Type B pancreatic cell (in vitro differentiated cells): ENCODE results near the gene RAP1GAP. TPM values are rescaled to one million over a fixed set of nuclear protein-coding genes. Genes with fewer than 3 reads are reported as not detected.

Experiments
- DNase-seq: peaks from one replicate; pipeline ENCODE4 v3.0.0; 2021; ENCODE audit warnings: mixed read lengths; ENCODE audit not compliant: unreplicated experiment; ENCODE audit errors: extremely low spot score
- H3K27ac Mint-ChIP-seq: 2 replicates; pipeline ENCODE4 v1.8.0; 2021; ENCODE audit warnings: mild to moderate bottlenecking, mixed read lengths
- H3K27me3 Mint-ChIP-seq: 2 replicates; pipeline ENCODE4 v1.8.0; 2021; ENCODE audit warnings: mixed read lengths
- H3K36me3 Mint-ChIP-seq: 2 replicates; pipeline ENCODE4 v1.8.0; 2021; ENCODE audit warnings: mixed read lengths
- H3K4me1 Mint-ChIP-seq: one replicate; pipeline ENCODE4 v1.8.0; 2021; ENCODE audit warnings: mixed read lengths; ENCODE audit not compliant: unreplicated experiment
- H3K4me3 Mint-ChIP-seq: 2 replicates; pipeline ENCODE4 v1.8.0; 2021; ENCODE audit warnings: mild to moderate bottlenecking, mixed read lengths
- H3K9me3 Mint-ChIP-seq: 2 replicates; pipeline ENCODE4 v1.8.0; 2021; ENCODE audit warnings: mixed read lengths
- CTCF ChIP-seq: fragments of 200-600 bp; sonication (generic); conservative IDR thresholded peaks from 2 replicates; pipeline ENCODE4 v1.5.0; 2021; ENCODE audit warnings: antibody characterized with exemption, mild to moderate bottlenecking
- total RNA-seq: library from RNA; stranded (reverse); gene quantifications from 2 replicates; pipeline ENCODE4 v1.2.1, GENCODE V29; 2021; ENCODE audit warnings: low replicate concordance

The RAP1GAP gene
- total RNA-seq, 1 donor from 2014 or later = 18.5 TPM

DNA sequence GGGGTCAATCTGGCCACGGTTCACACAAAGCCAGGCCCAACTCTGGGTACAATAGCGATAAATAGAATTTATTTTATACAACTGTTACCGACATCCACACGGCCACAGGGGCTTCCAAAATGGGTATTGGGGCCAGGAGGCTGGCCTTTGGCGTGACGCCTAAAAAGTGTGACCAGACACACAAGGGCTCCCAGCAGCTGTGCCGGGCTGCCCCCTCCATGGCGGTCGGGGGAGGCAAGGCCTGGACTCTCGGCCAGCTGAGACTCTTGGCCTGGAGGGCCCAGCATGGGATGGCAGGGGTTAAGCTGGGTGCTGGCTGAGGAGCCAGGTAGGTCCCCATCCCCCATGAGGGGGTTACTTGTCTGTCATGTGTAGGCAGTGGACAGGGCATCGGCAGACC is 73.0 kb downstream of the RAP1GAP start:
- no peak overlapping the region for H3K4me3 Mint-ChIP-seq
- no peaks in the 10 kb centered on the region for H3K9me3 Mint-ChIP-seq
- H3K36me3 Mint-ChIP-seq = no peaks in the 10 kb centered on the region
- H3K27ac Mint-ChIP-seq = no peak overlapping the region
- DNase-seq = no peak
- H3K4me1 Mint-ChIP-seq = no peaks in the 10 kb centered on the region
- peaks cover 6% of the 10 kb centered on the region for H3K27me3 Mint-ChIP-seq
- no peak for TF ChIP-seq CTCF

- Mint-ChIP-seq H3K27ac (no peak overlapping the region), H3K4me1 (peaks cover 5% of the 10 kb centered on the region), H3K36me3 (no peaks in the 10 kb centered on the region), H3K27me3 (peaks cover 6% of the 10 kb centered on the region), H3K4me3 (no peak overlapping the region), H3K9me3 (no peaks in the 10 kb centered on the region)
- TF ChIP-seq CTCF = peak; percentile 77
- DNase-seq = no peak
These were observed 73.9 kb downstream of the RAP1GAP start for GRCh38 chr1:21594935-21595897.

- no peak for DNase-seq
- no peak for TF ChIP-seq CTCF
- Mint-ChIP-seq H3K36me3 (no peaks in the 10 kb centered on the region), H3K27me3 (peaks cover 3% of the 10 kb centered on the region), H3K27ac (no peak overlapping the region), H3K4me1 (peaks cover 5% of the 10 kb centered on the region), H3K9me3 (no peaks in the 10 kb centered on the region), H3K4me3 (no peak overlapping the region)
These were observed 74.7 kb downstream of the RAP1GAP start for GRCh38 chr1:21594501-21594900.

DNA sequence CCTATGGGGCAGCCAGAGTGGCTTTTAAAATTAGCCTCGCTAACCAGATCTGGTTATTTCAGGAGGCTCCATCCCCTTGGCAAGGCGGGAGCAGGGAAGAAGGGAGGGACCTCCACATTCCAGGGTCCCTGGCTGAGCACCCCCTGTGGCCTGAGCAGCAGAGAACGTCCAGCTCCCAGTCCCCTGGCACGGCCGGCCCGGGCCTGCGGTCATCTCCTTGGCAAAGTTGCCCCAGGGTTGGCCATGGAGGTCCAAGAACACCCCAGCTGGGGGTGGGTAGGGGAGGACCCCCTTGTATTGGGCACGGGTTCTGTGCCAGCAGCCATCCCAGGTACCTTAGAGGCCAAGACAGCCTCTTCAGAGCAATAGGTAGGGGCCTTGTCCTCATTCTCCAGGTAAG is 75.9 kb downstream of the RAP1GAP start:
- Mint-ChIP-seq H3K27me3 (peaks cover 9% of the 10 kb centered on the region), H3K9me3 (no peaks in the 10 kb centered on the region), H3K36me3 (no peaks in the 10 kb centered on the region), H3K4me1 (peaks cover 10% of the 10 kb centered on the region), H3K4me3 (no peak overlapping the region), H3K27ac (no peak overlapping the region)
- no peak for TF ChIP-seq CTCF
- no peak for DNase-seq

DNA sequence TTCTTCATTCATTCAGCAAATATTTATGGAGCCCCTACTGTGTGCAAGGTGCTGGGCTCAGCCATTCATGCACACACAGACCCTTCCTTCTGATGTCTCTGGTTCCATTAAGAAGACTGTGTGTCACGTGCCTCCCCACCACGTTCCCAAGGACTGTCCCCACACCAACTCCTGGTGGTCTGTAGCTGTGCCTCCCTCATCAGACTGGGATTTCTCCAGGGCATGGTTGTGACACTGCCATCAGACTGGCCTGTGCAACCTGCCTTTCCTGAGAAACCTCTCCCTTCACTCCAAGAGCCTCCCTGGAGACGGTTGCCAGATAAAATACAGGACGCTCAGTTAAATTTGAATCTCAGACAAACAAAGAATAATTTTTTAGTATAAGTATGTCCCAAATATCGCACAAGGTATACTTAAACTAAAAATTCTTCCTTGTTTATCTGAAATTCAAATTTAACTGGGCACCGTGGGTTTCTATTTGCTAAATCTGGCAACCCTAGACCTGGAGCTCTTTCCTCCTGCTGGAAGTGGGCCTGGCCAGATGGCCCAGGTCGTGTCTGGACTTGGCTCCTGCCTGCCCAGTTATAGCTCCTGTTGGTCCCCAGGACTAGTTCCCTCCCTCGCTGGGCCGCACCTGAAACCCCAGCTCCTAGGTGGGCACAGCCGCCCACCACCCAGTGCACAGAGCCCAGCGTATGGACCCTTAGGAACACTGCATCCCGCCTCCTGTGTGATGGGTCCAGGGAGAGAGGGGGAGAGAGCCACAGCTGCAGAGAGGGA is 76.9 kb downstream of the RAP1GAP start:
- Mint-ChIP-seq H3K9me3 (no peaks in the 10 kb centered on the region), H3K4me1 (peaks cover 13% of the 10 kb centered on the region), H3K4me3 (no peak overlapping the region), H3K27me3 (peaks cover 13% of the 10 kb centered on the region), H3K27ac (peak overlapping the region; percentile 40), H3K36me3 (no peaks in the 10 kb centered on the region)
- TF ChIP-seq CTCF = no peak
- DNase-seq = no peak
